Embryonic facial prominence (tissue), 1 donor: ENCODE results near the gene ZMAT5.

Experiments used
- DNase-seq: peaks from one replicate; pipeline ENCODE4 v3.0.0-alpha.2; 2016; ENCODE audit errors: extremely low spot score

ZMAT5 gene

GRCh38 chr22:29753808-29754657, 12.8 kb downstream of the ZMAT5 start:
- DNase-seq = no peak

DNA sequence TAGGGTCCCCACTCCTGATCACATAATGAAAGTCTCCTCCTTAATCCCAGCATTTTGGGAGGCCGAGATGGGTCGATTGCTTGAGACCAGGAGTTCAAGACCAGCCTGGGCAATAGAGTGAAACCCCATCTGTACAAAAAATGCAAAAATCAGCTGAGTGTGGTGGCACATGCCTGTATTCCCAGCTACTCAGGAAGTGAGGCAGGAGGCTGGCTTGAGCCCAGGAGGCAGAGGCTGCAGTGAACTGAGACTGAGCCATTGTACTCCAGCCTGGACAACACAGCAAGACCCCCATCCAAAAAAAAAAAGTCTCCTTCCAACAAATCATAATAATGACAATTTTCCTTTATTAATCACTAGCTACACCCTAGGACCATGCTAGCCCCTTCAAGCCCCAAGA, 15.1 kb downstream of the ZMAT5 start:
- no peak for DNase-seq

DNA sequence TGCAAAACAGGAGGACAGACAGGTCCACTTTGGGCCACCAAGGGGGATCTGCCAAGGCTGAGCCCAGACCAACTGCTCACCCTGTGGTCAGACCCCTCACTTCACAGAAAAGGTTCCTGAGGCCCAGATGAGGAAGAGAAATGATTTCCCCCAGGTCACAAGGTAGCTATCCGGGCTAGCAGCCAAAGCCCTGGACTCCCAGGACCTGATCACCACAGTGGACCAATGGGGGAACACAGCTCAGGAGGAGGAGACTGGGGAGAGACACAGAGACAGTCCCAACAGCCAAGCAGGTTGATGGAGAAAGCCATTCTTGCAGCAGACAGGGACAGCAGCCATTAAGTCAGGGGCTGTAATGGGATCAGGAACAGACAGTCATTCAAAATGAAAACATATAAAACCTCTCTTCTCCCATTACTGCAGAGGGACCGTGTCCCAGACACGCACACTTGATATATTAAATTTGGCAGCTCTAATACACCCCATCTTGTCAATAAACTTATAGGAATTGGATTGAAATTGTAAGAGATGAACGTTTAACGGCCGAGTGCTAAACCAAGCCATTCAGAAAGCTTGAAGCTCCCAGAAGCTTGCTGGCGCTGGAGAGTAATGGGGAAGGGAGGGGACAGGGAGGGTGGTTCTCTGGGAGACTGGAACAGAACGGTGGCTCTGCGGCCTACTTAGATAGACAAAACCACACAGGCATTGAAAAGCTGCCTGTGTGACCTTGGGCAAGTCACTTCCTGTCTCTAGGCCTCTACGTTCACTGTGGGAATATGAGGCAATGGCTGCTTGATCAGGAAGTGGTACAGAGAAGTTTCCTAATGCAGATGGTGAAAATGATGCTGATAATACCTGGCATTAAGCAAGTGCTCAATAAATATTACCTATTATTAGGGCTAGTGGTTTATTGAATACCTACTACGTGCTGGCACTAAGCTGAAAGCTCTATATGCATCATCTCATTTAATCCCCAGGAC, 16.0 kb downstream of the ZMAT5 start:
- no peak for DNase-seq

DNA sequence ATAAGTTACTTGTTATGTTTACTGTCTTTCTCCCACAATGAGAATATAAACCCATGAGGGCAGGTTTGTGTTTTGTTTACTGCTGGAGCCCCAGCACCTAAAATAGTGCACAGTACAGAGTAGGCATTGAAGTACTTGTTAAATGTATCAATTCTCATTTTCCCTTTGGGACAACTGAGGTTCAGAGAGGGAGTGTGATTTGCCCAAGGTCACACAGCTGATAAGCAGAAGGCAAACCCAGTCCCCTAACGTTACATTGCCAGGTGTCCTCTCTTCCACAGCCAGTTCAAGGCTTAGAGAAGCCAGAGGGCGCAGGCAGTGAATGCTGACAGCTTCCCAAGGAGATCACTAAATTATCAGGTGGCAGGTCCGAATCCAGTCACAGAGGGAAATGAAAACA, 16.8 kb downstream of the ZMAT5 start:
- DNase-seq = no peak

DNA sequence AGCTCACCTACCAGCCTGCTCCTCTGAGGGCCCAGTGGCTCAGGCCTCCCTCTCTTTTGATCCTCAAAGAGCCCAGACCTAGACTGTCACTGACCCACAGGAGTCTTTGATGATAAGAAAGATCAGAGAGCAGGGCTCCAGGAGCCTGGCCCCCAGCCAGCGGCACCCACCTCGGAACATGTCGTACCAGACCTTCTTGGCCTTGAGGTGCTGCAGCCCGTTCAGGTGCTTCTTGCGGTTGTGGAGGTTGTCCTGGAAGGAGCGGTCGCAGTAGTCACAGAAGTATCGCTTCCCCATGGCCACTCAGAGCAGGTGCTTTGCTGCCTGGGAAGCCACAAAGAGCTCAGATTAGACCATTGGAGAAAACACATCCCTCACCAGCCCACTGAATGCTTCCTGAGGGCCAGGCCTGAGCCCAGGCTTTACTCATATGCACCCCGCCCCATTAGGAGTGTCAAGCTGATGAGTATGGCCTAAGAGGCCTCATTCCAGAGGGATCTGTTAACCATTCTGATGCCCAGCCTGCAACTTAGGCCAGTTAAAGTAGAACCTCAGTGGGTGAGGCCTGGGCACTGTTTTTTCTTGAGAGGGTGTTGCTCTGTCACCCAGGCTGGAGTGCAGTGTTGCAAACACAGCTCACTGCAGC, 18.4 kb downstream of the ZMAT5 start:
- no peak for DNase-seq

DNA sequence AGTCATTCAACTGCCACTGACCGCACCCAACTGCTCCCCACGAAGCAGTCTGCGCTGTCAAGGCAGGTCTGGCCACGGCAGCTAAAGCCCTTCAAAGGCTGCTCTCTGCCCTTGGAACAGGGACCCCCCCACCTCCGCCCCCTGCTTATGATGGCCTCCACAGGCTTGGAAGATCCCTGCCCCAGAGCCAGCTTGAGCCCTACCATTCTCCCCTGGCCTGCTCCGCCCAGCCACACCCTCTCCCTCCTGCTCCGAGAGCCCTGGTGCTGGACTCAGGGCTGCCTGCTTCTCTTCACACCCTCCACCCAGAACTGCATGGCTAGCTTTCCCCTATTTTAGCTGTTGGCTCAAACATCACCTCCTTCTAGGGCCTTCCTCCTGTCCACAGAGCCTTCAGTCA, 19.0 kb downstream of the ZMAT5 start:
- DNase-seq = no peak

DNA sequence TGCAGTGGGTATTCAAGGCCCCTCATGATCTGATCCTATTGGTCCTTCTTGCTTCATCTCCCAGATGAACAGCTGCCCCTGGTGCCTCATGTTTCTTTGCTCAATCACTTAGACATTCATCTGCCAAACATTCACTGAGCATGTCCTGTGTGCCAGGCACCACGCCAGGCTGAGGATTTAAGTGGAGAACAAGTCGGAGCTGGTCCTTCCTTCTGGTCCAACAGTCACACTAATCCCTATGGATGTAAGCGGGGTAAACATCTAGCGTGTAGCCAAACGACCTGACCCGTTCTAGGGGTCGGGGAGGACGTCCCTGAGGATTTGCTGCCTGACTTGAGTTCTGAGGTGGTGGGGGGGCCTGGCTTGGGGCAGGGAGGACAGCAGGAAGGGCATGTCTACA, 21.9 kb downstream of the ZMAT5 start:
- DNase-seq = no peak

- DNase-seq = no peak
These were observed 24.5 kb downstream of the ZMAT5 start for GRCh38 chr22:29742326-29742725.

- DNase-seq = no peak
These were observed 24.9 kb downstream of the ZMAT5 start for GRCh38 chr22:29741926-29742325.

- no peak for DNase-seq
These were observed 26.6 kb downstream of the ZMAT5 start for GRCh38 chr22:29740216-29740615.

GRCh38 chr22:29739346-29739875, 27.4 kb downstream of the ZMAT5 start:
- no peak for DNase-seq

DNA sequence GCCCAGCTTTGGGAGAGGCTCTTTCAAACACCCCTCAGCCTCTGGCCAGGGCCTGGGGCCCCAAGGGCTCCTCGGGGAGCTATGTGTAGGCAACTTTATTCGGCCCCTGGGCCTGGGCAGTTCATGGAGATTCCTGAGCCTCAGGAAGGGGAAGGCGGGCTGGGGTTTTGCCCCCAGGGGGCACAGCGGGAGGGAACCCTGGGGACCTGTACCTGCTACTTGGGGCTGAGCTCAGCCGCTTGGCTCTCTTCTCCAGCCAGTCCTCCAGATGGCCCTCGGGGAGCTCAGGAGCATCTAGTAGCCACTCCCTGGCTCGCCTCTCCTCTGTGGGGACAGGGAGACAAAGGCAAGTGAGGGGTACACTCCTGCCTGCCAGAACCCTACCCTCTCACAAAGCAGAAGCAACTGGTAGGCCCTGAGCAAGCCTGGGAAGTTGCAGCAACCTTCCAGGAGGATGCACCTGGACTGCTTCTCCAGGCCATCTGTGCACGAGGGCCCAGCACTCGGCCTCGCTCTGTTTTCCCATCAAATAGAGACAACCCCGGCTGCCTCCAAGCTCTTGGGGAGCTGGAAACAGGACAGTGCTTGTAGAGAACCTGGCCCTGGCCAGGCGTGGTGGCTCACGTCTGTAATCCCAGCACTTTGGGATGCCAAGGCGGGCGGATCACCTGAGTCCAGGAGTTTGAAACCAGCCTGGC, 28.5 kb downstream of the ZMAT5 start:
- DNase-seq = no peak

DNA sequence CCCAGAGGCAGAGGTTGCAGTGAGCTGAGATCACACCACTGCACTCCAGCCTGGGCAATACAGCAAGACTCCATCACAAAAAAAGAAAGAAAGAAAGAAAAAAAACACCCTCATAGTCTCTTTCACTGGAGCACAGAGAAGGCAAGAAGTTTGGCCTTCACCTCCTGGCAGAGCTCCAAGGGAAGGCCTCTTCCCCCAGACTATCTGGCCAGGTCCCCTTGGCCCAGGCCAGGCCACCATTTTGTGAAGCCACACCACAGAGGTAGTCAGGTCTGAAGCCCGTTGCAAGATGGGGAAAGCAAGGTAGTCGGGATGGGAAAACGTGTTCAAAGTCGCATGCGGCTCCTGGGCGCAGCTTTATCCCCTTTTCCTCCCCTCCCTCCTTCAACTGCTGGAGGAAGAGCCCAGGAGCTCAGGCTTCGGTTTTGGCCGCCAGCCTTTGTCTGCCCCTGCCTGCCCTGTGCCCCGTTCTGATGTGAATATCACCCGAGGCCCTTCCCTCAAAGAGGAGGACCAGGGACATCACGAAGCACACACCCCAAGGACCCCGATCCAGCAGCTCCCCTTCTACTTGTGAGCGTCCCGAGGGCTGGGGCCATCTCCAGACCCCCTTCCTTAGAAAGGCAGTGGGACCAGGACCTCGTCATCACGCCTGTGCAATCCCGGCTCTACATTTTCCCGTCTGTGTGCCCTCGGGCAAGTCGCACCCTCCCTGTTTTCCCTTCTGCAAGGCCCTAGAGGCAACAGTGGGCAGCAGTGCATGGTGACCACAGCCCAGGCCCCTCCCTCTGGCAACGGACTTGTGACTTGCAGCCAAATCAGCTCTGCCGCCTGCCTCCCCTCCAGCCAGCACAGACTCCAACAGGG, 29.3 kb downstream of the ZMAT5 start:
- no peak for DNase-seq

DNA sequence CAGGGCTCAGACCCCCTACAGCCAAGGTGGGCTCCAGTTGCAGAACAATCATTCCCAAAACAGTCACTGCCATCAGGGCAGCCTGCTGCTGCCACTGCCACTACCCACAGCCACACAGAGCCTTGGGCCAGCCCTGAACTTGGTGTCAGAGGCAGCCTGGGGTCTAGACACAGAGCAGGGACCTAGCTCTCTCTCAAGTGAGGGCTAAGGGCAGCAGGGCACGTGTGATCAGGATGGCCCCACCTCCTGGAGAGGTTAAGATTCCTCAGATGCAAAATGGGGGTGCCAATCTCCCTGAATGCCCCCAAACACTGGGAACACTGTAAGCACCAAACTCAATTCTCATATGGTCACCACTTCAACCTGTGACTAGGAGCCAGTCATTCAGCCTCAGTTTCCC, 31.4 kb downstream of the ZMAT5 start:
- no peak for DNase-seq

DNA sequence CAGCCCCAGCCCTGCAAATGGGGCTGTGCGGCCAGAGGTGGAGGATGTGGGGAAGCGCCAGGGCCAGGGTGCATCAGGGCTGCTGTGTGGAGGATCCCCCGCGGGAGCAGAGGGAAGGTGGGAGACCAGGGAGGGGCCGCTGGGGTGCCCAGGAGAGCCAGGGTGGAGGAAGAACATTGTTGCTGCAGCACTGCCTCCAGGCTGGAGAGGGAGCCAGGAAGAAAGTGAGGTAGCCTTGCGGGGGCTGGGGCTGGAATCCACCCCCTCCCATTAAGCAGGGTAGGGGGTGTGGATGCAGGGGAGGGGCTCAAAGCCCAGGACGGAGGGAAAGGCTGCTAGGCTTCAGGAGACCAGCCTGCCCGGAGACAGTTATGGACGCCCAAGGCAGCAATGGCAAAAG, 32.0 kb downstream of the ZMAT5 start:
- DNase-seq = no peak

GRCh38 chr22:29734406-29734805, 32.4 kb downstream of the ZMAT5 start:
- DNase-seq = no peak

GRCh38 chr22:29733362-29734201, 33.2 kb downstream of the ZMAT5 start:
- DNase-seq = no peak

DNA sequence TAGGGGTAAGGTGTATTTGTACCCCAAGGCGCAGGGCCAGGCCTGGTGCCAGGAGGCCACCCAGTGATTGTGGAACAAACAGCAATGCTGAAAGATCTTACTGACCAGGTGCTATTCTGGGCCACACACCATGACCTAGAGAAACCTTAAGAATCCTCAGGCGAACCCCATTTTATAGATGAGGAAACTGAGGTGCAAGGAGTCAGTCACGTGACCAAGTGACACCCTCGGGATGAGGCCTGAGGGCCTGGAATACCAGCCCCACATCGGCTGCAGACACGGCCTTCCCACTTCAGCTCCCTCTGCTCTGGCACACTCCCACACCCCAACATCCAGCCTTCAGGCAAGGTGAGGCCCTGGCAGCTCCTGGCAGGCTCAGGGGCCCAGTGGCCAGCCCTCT, 33.9 kb downstream of the ZMAT5 start:
- DNase-seq = no peak

- no peak for DNase-seq
These were observed 35.6 kb downstream of the ZMAT5 start for GRCh38 chr22:29731058-29731850.
